Measurements from ENCODE around the gene XAF1.
"Not testable (repeated sequence)": the region's sequence is repeated elsewhere in the genome, so short reads cannot be mapped to it uniquely, and the experiment has no call there.

Gene XAF1

GRCh38 chr17:6755281-6755680 lies 565 bp upstream of the XAF1 start:
- DNase-seq, result no peak

DNA sequence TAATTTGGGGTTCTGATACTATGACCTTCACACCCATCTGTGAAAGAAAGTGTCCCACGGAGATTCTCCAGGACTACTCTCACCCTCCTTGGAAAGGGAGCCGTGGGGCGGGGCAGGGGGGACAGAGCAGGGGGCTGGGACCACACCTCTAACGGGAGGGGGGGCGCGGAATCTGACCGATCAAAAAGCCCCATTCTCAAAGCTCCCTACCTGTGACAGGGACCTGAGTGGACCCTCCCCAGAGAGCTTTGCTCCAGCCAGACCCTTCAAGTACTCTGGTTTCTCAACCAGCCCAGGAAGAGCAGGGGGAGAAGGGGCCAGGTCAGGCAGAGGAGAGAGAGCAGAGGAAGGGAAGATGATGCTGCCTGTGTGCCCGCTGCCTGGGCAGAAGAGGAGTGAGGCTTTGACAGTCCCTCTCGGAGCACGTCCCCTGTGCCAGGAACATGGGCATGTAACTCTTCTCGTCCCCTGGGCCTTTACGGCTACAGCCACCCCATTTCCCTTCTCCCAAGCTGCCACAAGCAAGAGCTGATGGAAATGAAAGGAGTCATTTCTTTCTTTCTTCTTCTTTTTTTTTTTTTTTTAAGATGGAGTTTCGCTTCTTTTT lies 682 bp downstream of the XAF1 start:
- no peak for DNase-seq

GRCh38 chr17:6757747-6758146 lies 1.9 kb downstream of the XAF1 start:
- no peak for DNase-seq

GRCh38 chr17:6761779-6762178 lies 5.9 kb downstream of the XAF1 start:
- DNase-seq, result no peak

DNA sequence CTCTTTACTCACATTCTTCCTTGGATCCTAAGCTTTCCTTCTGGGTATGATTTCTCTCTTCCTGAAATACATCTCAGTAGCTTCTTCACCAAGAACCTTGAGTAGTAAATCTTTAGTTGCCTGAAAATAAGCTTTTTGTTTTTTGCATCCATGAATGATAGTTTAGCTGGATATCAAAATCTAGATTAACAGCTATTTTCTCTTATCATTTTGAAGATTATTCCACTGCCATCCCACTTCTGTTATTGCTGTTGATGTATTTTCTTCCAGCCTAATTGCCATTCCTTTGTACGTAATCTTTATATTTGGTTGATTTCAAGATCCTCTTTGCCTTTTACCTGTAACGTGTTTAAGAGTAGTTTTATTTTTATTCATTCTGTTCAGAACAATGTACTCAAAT lies 12.6 kb downstream of the XAF1 start:
- no peak for DNase-seq

- no peak for DNase-seq
These were observed 16.2 kb downstream of the XAF1 start for GRCh38 chr17:6772016-6772415.

GRCh38 chr17:6774906-6775305 lies 19.1 kb downstream of the XAF1 start:
- not testable (repeated sequence) for DNase-seq

DNA sequence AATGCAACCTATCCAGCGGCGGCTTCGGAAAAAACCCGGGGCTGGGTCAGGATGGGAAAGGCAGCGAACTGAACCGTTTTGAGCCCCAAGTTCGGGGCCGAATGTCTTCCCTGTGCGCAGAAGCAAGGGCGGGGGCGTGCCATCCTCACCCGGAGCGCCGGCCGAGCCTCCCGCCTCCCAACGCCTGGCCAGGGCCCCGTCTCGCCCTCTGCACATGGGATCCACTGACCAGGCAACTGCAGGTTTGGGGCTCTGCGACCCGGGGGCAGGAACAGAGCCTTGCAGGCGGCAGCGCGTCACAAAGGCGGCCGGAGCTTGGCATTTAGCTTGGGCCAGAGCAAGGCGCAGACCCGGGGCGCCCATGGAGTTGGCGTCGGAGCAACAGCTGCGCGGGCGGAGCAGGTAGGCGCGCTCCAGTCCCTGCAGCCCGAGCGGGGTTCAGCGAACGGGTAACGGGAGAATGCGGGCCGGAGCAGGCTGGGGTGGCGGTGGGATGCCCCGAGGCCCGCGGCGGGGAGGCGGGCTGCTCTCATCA lies 20.1 kb downstream of the XAF1 start, which contains the start of gene FBXO39:
Gene FBXO39, plus strand, starts transcription at position 345 of the 535 bp plus-strand sequence. CDS start 3,654 bp downstream, outside the sequence.
- DNase-seq, result no peak

- no peak for DNase-seq
These were observed 23.6 kb downstream of the XAF1 start for GRCh38 chr17:6779411-6779810.

- DNase-seq, result no peak
These were observed 24.2 kb downstream of the XAF1 start for GRCh38 chr17:6780001-6780400.

DNA sequence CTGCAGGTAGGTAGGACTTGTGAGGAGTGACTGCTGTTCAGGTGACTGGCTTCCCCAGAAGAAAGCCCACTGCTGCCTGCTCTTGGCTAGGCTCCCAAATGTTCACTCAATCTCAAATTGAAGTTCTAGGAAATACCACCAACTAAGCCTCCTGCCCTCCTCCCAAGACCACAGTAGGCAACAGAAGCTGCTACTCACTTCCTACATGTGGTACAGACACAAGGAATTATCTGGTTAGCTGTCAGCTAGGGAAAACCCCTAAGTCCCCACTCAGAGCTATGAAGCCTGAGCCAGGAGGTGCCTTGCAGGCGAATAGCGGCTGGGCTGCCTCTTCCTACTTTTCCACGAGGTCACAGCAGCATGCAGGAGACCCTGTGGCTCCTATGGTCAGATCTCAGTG lies 25.0 kb downstream of the XAF1 start:
- DNase-seq, result no peak

- no peak for DNase-seq
These were observed 26.4 kb downstream of the XAF1 start for GRCh38 chr17:6782244-6782643.

GRCh38 chr17:6786618-6787017 lies 30.8 kb downstream of the XAF1 start:
- DNase-seq, result no peak

GRCh38 chr17:6787081-6787693 lies 31.3 kb downstream of the XAF1 start:
- DNase-seq, result no peak

DNA sequence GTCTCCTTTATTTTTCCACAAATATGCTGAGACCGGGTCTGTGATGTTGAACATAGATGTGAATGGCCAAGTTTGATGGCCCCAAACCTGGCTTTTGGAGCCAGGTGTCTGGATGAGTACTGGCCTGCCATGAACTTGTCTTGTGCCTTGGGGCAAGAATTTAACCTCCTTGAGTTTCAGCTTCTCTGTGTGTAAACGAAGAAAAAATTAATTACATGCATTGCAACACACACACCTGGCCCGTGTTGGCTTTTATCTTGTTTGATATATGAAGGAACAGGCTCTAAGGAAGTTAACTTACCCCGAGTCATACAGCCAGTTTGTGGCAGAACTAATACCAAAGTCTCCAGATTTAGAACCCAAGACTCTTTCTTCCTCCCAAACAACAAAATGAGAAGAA lies 33.3 kb downstream of the XAF1 start:
- DNase-seq, result no peak

GRCh38 chr17:6793748-6794493 lies 38.1 kb downstream of the XAF1 start:
- no peak for DNase-seq

- no peak for DNase-seq
These were observed 40.4 kb downstream of the XAF1 start for GRCh38 chr17:6796017-6796886.

DNA sequence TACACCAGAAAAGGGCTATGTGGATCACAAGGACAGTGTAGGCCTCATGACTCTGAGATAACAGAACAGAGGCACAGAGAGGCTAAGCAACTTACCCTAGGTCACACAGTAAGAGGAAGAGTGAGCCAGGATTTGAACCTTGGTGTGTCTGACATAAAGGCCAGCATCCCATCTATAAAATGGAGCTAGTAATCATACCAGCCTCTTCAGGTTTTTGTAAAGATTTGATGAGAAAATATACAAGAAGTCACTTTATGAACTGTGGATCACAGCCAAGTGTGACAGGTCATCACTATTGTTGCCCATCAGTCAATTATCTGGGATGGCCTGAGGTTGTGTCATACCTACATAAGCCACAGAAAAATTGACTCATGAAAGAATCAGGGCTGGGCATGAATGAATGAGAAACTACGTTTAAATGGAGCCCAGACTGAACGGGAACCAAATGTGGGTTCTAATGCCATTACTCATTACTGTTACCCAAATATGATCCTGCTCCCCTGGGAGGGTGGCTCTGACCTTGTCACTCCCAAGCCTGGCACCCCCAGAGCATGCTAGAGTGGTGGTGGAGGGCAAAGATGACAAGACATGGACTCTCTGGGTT lies 41.1 kb downstream of the XAF1 start:
- DNase-seq, result no peak

DNA sequence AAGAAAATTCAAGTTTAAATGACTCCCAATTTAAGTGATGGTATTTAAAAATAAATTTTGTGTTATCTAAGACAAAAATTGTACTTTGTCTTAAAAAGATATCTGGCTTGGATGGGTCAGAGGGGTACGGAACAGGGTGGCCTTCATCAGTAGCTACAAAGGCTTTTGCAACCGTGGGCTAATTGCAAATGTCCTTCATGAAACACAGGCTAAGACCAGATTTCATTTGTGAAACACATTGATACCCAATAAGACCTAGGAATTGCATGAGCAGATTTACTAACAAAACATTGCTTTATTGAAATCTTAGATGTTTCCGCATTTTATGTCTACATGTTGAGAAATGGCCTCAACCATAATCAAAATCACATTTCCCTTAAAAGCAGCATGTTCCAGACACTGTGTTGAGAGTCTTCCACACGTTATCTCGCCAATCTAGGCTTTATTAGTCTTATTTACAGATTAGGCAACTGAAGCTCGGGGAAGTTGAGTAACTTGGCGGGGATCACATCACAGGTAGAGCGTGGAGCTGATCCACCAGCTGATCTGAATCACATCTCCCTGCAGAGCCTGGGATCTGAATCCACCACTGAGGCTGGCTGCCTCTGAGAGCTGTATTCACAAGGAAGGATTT lies 42.0 kb downstream of the XAF1 start:
- no peak for DNase-seq

- DNase-seq, result no peak
These were observed 43.9 kb downstream of the XAF1 start for GRCh38 chr17:6799738-6800137.

GRCh38 chr17:6800422-6801027 lies 44.7 kb downstream of the XAF1 start:
- DNase-seq, result no peak

- DNase-seq, result no peak
These were observed 55.7 kb downstream of the XAF1 start for GRCh38 chr17:6811510-6811909.

Data from NCI-H774 (cell line).